GM18873 (cell line): ENCODE measurements around the gene HNRNPK.

Source experiments
- ATAC-seq: cut with Tn5 transposase; IDR thresholded peaks from one replicate; pipeline ENCODE4 v1.9.1; 2021; ENCODE audit warnings: mild to moderate bottlenecking, moderate library complexity, moderate number of reproducible peaks; ENCODE audit not compliant: unreplicated experiment, low FRiP score

HNRNPK gene

GRCh38 chr9:83936523-83936922, 43.5 kb downstream of the HNRNPK start:
- no peak for ATAC-seq

DNA sequence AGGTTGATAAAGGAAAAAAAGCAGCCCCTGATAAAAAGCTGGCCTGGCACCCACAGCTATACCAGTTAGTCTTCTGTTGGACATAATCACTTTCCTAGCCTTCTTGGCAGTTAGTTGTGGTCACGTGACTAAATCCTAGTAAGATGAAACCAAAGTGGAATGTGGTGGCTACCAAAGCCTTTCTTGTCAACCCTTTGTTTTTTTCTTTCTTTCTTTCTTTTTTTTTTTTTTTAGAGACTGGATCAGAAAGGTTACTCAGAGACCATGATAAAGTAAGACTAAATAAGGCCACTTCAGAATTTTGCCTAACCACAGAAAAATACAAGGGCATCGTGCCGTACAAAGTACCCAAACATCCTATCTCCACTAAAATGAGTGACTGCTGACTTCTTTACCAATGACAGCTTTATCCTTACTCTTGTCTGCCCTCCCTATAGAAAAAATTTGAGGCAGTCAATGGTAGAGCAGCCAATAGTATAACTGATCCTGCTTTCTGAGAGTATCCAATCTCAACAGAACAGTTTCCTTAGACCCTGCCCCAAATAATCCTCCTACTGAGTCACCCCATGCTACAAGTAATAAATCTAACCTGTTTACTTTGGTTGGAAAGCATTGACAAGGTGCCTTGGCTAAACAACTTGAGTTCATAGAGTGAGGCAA, 44.6 kb downstream of the HNRNPK start:
- ATAC-seq, result no peak

DNA sequence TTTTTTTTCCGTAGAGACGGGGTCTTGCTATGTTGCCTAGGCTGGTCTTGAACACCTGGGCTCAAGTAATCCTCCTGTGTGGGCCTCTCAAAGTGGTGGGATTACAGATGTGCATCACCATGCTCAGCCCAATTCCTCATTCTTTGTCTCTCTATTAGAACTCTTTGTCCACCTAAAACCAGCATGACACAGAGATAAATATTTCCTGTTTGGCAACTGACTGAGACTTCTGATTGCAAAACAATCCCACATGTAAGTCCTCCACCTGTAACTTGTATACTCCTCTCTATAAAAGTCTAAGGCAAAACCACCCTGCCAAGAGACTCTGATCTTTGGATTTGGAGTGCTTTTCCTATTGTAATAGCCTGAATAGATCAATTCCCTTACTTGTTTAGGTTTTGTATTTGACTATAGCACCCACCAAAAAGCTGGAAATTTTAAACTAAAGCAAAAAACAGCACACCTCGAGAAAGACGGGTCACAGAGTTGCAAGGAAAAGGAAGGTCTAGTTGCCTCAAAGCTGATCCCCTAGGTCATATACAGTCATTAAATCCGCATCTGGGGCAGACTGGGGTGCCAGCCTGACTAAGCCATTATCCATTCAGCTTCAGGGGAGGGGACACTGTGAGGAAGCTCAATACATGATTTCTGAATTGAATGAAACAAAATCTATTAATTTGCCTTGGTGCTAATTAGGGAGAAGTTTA, 45.3 kb downstream of the HNRNPK start:
- ATAC-seq, result no peak

GRCh38 chr9:83933790-83934189, 46.2 kb downstream of the HNRNPK start:
- no peak for ATAC-seq

DNA sequence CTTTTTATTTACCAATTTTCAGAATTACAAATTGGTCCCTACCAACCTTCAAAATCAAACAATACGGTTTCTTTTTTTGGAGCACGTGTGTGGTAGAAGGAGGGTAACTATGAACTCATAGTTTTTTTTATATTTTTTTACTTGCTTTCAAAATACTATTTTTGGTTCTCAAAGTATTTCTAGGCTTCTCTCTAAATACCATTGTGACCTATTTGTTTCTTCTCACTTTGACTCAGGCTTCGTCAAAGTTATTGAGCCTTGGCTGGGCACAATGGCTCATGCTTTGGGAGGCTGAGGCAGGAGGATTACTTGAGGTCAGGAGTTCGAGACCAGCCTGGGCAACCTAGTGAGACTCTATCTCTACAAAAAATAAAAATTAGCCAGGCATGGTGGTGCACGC, 47.2 kb downstream of the HNRNPK start:
- no peak for ATAC-seq

- no peak for ATAC-seq
Measured at GRCh38 chr9:83932011-83932410, 48.0 kb downstream of the HNRNPK start.

GRCh38 chr9:83930881-83931280, 49.1 kb downstream of the HNRNPK start:
- no peak for ATAC-seq

- no peak for ATAC-seq
Measured at GRCh38 chr9:83927591-83927990, 52.4 kb downstream of the HNRNPK start.

- peak; percentile 94 for ATAC-seq
Measured at GRCh38 chr9:83920927-83921707, 58.9 kb downstream of the HNRNPK start, which contains the start of gene KIF27. Gene KIF27, minus strand, starts transcription at chr9:83921432. Its CDS starts 5,841 bp downstream, at chr9:83915591.

- ATAC-seq, result peak; percentile 20
Measured at GRCh38 chr9:83920469-83920926, 59.5 kb downstream of the HNRNPK start.

- no peak for ATAC-seq
Measured at GRCh38 chr9:83919111-83919510, 60.9 kb downstream of the HNRNPK start.
